WTC11 (cell line): ENCODE results near the gene CPNE1. TPM values are rescaled to one million over a fixed set of nuclear protein-coding genes. Genes with fewer than 3 reads are reported as not detected.

Source experiments
- ATAC-seq: fragments of 200-7000 bp; cut with Tn5 transposase; 2 replicates; pipeline ENCODE4 v1.10.0; 2021; ENCODE audit warnings: mild to moderate bottlenecking, moderate library complexity
- CTCF ChIA-PET: fragments of 300-600 bp; sonication (Branson Sonifier 250); formaldehyde crosslinking; loops from one replicate; lab custom pipeline; 2021; ENCODE audit warnings: antibody characterized with exemption; lab: Charles Lee
- POLR2A ChIA-PET: fragments of 350-600 bp; sonication (Branson Sonifier 250); formaldehyde crosslinking; loops from one replicate; lab custom pipeline; 2021; ENCODE audit warnings: antibody characterized with exemption; lab: Charles Lee
- DNase-seq: peaks from one replicate; pipeline ENCODE4 v3.0.0; 2021; ENCODE audit warnings: low spot score
- H3K27ac Mint-ChIP-seq: 2 replicates; pipeline ENCODE4 v1.8.0; 2021; ENCODE audit warnings: mixed read lengths
- H3K27me3 Mint-ChIP-seq: 2 replicates; pipeline ENCODE4 v1.8.0; 2021; ENCODE audit warnings: low read depth, mild to moderate bottlenecking, moderate library complexity, mixed read lengths
- H3K36me3 Mint-ChIP-seq: 2 replicates; pipeline ENCODE4 v1.8.0; 2021; ENCODE audit warnings: mixed read lengths
- H3K4me1 Mint-ChIP-seq: 2 replicates; pipeline ENCODE4 v1.8.0; 2022; ENCODE audit warnings: mixed read lengths
- H3K4me3 Mint-ChIP-seq: 2 replicates; pipeline ENCODE4 v1.8.0; 2021; ENCODE audit warnings: mild to moderate bottlenecking, moderate library complexity, mixed read lengths
- H3K9me3 Mint-ChIP-seq: 2 replicates; pipeline ENCODE4 v1.8.0; 2021; ENCODE audit warnings: mixed read lengths
- AFF4 ChIP-seq: sonication (generic); formaldehyde crosslinking; IDR thresholded peaks from 2 replicates; pipeline ENCODE4 v1.8.1; 2023; ENCODE audit warnings: mild to moderate bottlenecking, missing genetic modification reagents, borderline replicate concordance
- CREM ChIP-seq: sonication (generic); formaldehyde crosslinking; IDR thresholded peaks from 2 replicates; pipeline ENCODE4 v1.8.1; 2022; ENCODE audit warnings: mild to moderate bottlenecking, missing genetic modification reagents, moderate library complexity
- ELF4 ChIP-seq: sonication (generic); formaldehyde crosslinking; IDR thresholded peaks from 2 replicates; pipeline ENCODE4 v1.8.1; 2022; ENCODE audit warnings: low read depth, mild to moderate bottlenecking, moderate library complexity, missing genetic modification reagents
- ERG ChIP-seq: fragments of 250-450 bp; sonication (Bioruptor Pico); IDR thresholded peaks from 2 replicates; pipeline ENCODE4 v1.8.0; 2021; ENCODE audit warnings: mild to moderate bottlenecking
- FOXK1 ChIP-seq: sonication (generic); formaldehyde crosslinking; IDR thresholded peaks from 2 replicates; pipeline ENCODE4 v1.8.0; 2022; ENCODE audit warnings: mild to moderate bottlenecking, moderate library complexity, missing genetic modification reagents
- GRHL2 ChIP-seq: fragments of 250-450 bp; sonication (Bioruptor Pico); IDR thresholded peaks from 2 replicates; pipeline ENCODE4 v1.8.0; 2022; ENCODE audit warnings: mild to moderate bottlenecking, moderate library complexity; ENCODE audit not compliant: insufficient replicate concordance, severe bottlenecking
- JUN ChIP-seq: sonication (generic); formaldehyde crosslinking; IDR thresholded peaks from 2 replicates; pipeline ENCODE4 v1.8.0; 2023; ENCODE audit warnings: mild to moderate bottlenecking, missing genetic modification reagents
- MLX ChIP-seq: sonication (generic); formaldehyde crosslinking; IDR thresholded peaks from 2 replicates; pipeline ENCODE4 v1.8.1; 2023; ENCODE audit warnings: mild to moderate bottlenecking, missing genetic modification reagents, moderate library complexity
- MXD4 ChIP-seq: fragments of 250-450 bp; sonication (Bioruptor Pico); IDR thresholded peaks from 2 replicates; pipeline ENCODE4 v1.8.0; 2021; ENCODE audit warnings: mild to moderate bottlenecking, moderate library complexity, borderline replicate concordance
- NFATC4 ChIP-seq: fragments of 250-450 bp; sonication (Bioruptor Pico); IDR thresholded peaks from 2 replicates; pipeline ENCODE4 v1.9.0; 2021; ENCODE audit warnings: mild to moderate bottlenecking
- NR3C1 ChIP-seq: sonication (generic); formaldehyde crosslinking; conservative IDR thresholded peaks from 2 replicates; pipeline ENCODE4 v1.8.1; 2023; ENCODE audit warnings: low read depth, mild to moderate bottlenecking, missing genetic modification reagents
- OVOL2 ChIP-seq: fragments of 250-450 bp; sonication (Bioruptor Pico); IDR thresholded peaks from 2 replicates; pipeline ENCODE4 v1.9.0; 2021; ENCODE audit warnings: mild to moderate bottlenecking, borderline replicate concordance
- RORB ChIP-seq: fragments of 250-450 bp; sonication (Bioruptor Pico); IDR thresholded peaks from 2 replicates; pipeline ENCODE4 v1.9.0; 2021; ENCODE audit warnings: mild to moderate bottlenecking
- SP1 ChIP-seq: sonication (generic); formaldehyde crosslinking; conservative IDR thresholded peaks from 2 replicates; pipeline ENCODE4 v1.8.1; 2022; ENCODE audit warnings: missing genetic modification reagents
- STAT6 ChIP-seq: sonication (generic); formaldehyde crosslinking; conservative IDR thresholded peaks from 2 replicates; pipeline ENCODE4 v1.8.1; 2023; ENCODE audit warnings: mild to moderate bottlenecking, low read depth, missing genetic modification reagents, moderate library complexity
- USF1 ChIP-seq: sonication (generic); formaldehyde crosslinking; IDR thresholded peaks from 2 replicates; pipeline ENCODE4 v1.8.0; 2022; ENCODE audit warnings: mild to moderate bottlenecking, missing genetic modification reagents
- ZNF219 ChIP-seq: sonication (generic); formaldehyde crosslinking; IDR thresholded peaks from 2 replicates; pipeline ENCODE4 v1.8.0; 2023; ENCODE audit warnings: missing genetic modification reagents, mild to moderate bottlenecking, borderline replicate concordance
- ZNF396 ChIP-seq: fragments of 250-450 bp; sonication (Bioruptor Pico); IDR thresholded peaks from 2 replicates; pipeline ENCODE4 v1.8.0; 2021; ENCODE audit warnings: mild to moderate bottlenecking, moderate library complexity, borderline replicate concordance
- ZSCAN18 ChIP-seq: fragments of 250-450 bp; sonication (Bioruptor Pico); IDR thresholded peaks from 2 replicates; pipeline ENCODE4 v2.1.2; 2022; ENCODE audit warnings: mild to moderate bottlenecking, moderate library complexity
- total RNA-seq: library from RNA; stranded (reverse); gene quantifications from 3 replicates; pipeline ENCODE4 v1.2.3, GENCODE V29; 2021

Gene CPNE1
- total RNA-seq, 1 experiment from 2014 or later: 312 TPM

- no peak for ATAC-seq
- Mint-ChIP-seq H3K27ac (peak overlapping the region; percentile 71; the same call in 1 of the 2 replicates), H3K27me3 (no peaks in the 10 kb centered on the region), H3K36me3 (no peaks in the 10 kb centered on the region; the same call in 1 of the 2 replicates), H3K4me1 (peaks cover 39% of the 10 kb centered on the region), H3K4me3 (no peak overlapping the region), H3K9me3 (no peaks in the 10 kb centered on the region)
- no peak for DNase-seq
- TF ChIP-seq NFATC4 (CRISPR knock-in tag): no peak
- no peak for TF ChIP-seq JUN (CRISPR knock-in tag)
- no peak for TF ChIP-seq USF1 (CRISPR knock-in tag)
- TF ChIP-seq RORB (CRISPR knock-in tag): no peak
- TF ChIP-seq ELF4 (CRISPR knock-in tag): no peak
- TF ChIP-seq SP1 (CRISPR knock-in tag): no peak
- TF ChIP-seq NR3C1 (CRISPR knock-in tag): no peak
- no peak for TF ChIP-seq GRHL2 (CRISPR knock-in tag)
- TF ChIP-seq ZSCAN18: no peak
- TF ChIP-seq ZNF396 (CRISPR knock-in tag): no peak
- no peak for TF ChIP-seq ZNF219 (CRISPR knock-in tag)
- TF ChIP-seq MLX (CRISPR knock-in tag): no peak
- TF ChIP-seq AFF4 (CRISPR knock-in tag): no peak
- no peak for TF ChIP-seq STAT6 (CRISPR knock-in tag)
- ChIA-PET CTCF (no interaction called here), POLR2A (no interaction called here)
These were observed 7.4 kb downstream of the CPNE1 start for GRCh38 chr20:35657271-35657670.

GRCh38 chr20:35654415-35654814, 10.3 kb downstream of the CPNE1 start:
- no peak for DNase-seq
- no peak for TF ChIP-seq FOXK1 (CRISPR knock-in tag)
- no peak for TF ChIP-seq MXD4 (CRISPR knock-in tag)
- TF ChIP-seq CREM (CRISPR knock-in tag): no peak
- no peak for TF ChIP-seq OVOL2 (CRISPR knock-in tag)
- no peak for TF ChIP-seq ERG (CRISPR knock-in tag)
- no peak for TF ChIP-seq USF1 (CRISPR knock-in tag)
- TF ChIP-seq, all 79 proteins: peak for 0
- Mint-ChIP-seq H3K36me3 (peaks cover 13% of the 10 kb centered on the region), H3K4me1 (peaks cover 15% of the 10 kb centered on the region), H3K9me3 (no peaks in the 10 kb centered on the region), H3K27ac (no peak overlapping the region), H3K27me3 (no peaks in the 10 kb centered on the region), H3K4me3 (no peak overlapping the region)
- ChIA-PET POLR2A (no interaction called here), CTCF (interaction anchor here (1.0 kb wide), 1 partner anchor 13 kb away, joined by 3 read pairs; no protein-coding TSS in a partner anchor)
- ATAC-seq: no peak
